ENCODE data around the gene IL6.
A peak's percentile ranks its signal among the peaks of the same experiment; 100 is the strongest.
"Not testable (repeated sequence)": the region's sequence is repeated elsewhere in the genome, so short reads cannot be mapped to it uniquely, and the experiment has no call there.

The IL6 gene

DNA sequence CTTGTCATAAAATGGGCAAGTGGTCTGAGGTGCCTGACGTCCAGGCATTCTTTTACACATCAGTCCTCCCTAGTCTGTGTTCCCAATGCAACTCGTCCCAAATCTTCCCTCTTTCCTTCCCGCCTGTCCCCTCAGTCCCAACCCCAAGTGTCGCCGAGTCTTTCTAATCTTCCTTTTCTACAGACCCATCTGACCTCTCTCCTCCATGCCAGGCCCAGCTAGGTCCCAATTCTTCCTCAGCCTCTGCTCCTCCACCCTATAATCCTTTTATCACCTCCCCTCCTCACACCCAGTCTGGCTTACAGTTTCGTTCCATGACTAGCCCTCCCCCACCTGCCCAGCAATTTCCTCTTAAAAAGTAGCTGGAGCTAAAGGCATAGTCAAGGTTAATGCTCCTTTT lies 22.3 kb upstream of the IL6 start:
- not testable (repeated sequence) for DNase-seq

DNA sequence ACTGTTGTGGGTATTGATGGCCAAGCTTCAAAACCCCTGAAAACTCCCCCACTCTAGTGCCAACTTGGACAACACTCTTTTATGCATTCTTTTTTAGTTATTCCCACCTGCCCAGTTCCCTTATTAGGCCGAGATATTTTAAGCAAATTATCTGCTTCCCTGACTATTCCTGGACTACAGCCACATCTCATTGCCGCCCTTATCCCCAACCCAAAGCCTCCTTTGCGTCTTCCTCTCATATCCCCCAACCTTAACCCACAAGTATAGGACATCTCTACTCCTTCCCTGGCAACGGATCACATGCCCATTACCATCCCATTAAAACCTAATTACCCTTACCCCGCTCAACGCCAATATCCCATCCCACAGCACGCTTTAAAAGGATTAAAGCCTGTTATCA lies 21.1 kb upstream of the IL6 start:
- not testable (repeated sequence) for DNase-seq

DNA sequence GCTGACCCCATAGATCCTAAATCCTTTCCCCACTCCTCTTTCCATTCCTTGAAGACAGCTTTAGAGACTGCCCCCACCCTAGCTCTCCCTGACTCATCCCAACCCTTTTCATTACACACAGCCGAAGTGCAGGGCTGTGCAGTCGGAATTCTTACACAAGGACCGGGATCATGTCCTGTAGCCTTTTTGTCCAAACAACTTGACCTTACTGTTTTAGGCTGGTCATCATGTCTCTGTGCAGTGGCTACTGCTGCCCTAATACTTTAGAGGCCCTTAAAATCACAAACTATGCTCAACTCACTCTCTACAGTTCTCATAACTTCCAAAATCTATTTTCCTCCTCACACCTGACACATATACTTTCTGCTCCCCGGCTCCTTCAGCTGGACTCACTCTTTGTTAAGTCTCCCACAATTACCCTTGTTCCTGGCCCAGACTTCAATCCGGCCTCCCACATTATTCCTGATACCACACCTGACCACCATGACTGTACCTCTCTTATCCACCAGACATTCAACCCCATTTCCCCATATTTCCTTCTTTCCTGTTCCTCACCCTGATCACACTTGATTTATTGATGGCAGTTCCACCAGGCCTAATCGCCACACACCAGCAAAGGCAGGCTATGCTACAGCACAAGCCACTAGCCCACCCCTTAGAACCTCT lies 19.8 kb upstream of the IL6 start:
- DNase-seq, result not testable (repeated sequence)

DNA sequence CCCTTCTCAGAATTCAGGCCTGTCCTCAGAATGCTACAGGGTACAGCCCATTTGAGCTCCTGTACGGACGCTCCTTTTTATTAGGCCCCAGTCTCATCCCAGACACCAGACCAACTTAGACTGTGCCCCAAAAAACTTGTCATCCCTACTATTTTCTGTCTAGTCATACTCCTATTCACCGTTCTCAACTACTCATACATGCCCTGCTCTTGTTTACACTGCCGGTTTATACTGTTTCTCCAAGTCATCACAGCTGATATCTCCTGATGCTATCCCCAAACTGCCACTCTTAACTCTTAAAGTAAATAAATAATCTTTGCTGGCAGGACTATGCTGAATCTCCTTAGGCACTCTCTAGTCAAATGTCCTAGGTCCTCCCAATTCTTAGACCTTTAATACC lies 18.8 kb upstream of the IL6 start:
- DNase-seq, result not testable (repeated sequence)

DNA sequence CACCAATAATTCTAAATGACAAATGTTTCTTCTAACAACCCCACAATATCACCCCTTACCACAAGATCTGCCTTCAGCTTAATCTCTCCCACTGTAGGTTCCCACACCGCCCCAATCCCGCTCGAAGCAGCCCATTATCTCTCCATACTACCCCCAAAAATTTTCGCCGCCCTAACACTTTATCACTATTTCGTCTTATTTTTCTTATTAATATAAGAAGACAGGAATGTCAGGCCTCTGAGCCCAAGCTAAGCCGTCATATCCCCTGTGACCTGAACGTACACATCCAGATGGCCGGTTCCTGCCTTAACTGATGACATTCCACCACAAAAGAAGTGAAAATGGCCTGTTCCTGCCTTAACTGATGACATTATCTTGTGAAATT lies 18.3 kb upstream of the IL6 start:
- DNase-seq, result not testable (repeated sequence)

DNA sequence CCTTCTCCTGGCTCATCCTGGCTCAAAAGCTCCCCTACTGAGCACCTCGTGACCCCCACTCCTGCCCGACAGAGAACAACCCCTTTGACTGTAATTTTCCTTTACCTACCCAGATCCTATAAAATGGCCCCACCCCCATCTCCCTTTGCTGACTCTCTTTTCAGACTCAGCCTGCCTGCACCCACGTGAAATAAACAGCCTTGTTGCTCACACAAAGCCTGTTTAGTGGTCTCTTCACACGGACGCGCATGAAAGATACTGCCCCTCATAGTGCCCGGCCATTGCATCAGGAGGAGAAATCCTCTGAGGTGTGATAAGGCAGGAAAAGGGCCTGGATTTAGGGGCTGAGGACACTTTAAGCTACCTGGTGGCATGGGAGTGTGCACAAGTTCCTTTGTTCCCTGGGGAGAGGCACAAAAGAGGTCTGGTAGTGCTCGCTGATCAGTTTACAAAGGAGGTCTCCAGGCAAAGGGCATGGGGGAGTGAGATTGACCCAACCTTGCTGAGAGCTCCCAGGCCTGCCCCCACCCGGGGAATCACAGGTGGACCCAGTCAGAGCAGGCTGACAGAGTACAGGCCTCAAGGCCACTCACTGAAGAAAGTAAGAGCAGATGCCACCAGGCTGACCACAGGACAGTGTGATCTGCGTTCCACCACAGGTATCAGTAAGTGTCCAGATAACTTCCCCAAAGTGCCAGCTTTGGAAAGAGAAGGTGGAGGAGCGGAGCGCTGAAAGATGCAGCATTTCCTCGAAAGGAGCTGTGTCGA lies 17.8 kb upstream of the IL6 start:
- DNase-seq, result not testable (repeated sequence)

DNA sequence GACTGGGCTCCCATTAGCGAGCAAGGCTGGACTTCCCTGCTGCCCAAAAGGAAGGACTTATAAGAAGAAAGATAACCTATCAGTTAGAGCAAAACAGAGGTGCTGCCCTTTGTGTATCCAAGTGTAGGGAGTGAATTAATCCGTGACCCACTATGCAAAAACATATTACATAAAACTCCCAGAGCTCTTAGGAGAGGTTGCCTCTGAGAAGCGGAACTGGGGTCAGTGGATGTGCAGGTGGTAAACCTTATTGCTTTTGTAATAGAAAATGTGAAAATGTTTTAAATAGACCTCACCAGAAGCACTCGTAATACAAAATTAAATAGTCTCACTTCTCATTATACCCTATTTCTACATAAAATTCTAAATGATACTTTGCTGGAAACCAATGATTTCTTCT lies 17.1 kb upstream of the IL6 start:
- DNase-seq, result peak in 1 of 2 donors; percentile 27

DNA sequence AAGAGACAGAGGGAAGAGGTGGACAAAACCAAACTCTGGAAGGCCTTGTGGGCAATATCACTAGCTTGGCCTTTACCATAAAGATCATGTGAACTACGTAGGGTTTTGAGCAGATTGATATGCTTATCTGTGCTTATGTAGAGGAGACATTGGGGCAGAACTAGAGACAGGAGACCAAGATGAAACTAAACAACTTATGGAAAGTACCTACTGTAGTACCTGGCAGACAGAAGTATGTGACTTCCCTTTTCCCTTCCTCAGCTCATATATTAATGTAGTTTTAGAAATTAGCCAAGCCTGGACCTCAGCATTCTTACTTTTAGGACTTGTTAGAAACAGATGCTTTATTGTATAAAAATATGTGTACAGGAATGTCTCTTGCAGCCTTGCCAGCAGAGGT lies 14.0 kb upstream of the IL6 start:
- no peak for DNase-seq

DNA sequence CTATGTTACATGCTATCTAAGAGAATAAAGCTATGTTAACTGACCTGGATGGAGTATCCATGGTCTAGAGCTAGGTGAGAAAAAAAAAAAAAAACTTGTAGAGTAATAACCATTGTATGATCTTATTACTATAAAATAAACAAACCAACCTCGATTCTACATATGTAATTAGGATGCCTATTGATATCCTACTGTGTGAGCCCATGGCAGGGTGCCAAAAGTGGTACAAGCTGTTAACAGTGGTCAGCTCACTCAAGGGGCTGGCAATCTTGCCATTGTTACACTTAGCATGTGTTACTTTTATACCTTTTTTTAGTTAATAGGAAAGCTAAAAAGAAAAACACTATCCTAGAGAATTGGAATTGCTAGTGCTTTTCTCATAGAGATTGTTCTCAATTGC lies 13.5 kb upstream of the IL6 start:
- DNase-seq, result no peak

DNA sequence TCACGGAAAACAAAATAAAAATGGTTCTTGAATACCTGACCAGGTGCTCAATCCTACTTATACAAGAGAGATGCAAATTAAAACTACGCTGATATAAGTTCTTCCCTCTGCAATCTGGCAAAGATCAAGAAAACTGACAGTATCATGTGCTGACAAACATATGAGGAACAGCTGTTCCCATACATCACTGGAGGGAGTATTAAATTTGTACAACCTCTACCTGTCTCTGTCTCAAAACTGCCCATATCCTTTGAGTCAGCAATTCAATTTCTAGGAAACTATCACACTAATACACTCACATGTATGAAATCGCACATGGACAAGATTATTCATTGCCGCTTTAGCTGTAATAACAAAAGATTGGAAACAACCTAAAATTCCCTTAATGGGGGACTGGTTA lies 11.0 kb upstream of the IL6 start:
- no peak for DNase-seq

DNA sequence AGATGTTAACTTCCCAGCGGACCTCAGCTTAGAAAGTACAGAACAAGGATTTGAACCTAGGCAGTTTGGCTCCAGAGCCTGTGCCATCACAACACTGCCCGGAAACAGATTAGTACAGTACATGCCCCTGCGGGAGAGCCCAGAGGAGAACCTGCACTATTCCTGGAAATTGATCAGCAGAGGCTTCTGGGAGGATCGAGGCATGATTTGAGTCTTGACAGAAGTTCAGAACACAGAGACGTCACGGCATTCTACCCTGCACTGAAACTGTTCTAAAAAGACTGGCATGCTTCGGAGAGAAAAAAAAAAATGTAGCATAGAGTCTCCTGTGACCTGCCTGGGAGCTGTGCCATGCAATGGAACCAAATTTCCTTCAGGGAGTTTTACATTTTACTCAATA lies 9.2 kb upstream of the IL6 start:
- DNase-seq, result no peak

DNA sequence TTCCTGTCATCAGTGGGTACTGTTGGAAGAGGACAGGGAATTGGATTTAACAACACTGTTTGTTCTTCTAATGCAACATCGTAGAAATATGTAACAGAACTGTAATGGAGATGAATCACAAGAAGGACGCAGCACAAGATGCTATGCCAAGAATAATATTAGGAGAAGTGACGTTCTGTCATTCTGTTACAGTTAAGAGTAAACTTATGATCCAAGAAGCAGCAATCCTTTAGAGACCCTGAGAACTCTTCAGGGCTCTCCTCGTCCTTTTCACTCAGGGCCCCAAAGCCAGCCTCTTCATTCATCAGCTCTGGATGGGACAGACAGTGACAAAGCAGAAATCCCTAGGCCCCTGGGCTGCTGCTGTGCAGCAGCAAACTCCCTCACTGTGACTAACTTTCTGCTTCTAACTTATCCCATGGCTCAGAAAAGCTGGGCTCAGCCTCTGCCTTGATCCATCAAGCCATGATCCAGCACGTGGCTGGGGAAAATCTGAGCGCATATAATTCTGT lies 8.7 kb upstream of the IL6 start:
- no peak for DNase-seq

DNA sequence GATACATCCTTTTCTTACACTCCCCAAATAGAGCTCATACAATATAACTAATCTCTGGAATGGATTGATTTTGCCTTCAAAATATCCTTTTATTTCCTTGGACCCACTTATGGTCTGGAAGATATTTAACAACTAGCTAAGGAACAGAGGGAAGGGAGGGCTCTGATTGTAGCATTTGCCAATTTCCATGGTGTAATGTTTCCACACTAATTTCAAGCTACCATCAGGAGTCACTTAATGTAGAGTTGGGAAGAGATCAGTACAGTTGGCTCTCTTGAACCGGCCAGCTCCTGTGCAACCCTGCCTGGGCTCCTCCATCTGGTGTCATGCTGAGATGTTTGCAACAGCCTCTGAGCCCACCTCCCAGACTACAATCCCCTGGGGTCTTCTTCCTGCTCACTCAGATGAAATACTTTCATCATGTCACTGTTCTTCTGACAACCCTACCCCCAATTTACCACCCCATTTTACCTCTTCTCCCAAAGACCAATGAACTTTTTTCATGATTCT lies 8.0 kb upstream of the IL6 start:
- DNase-seq, result no peak

DNA sequence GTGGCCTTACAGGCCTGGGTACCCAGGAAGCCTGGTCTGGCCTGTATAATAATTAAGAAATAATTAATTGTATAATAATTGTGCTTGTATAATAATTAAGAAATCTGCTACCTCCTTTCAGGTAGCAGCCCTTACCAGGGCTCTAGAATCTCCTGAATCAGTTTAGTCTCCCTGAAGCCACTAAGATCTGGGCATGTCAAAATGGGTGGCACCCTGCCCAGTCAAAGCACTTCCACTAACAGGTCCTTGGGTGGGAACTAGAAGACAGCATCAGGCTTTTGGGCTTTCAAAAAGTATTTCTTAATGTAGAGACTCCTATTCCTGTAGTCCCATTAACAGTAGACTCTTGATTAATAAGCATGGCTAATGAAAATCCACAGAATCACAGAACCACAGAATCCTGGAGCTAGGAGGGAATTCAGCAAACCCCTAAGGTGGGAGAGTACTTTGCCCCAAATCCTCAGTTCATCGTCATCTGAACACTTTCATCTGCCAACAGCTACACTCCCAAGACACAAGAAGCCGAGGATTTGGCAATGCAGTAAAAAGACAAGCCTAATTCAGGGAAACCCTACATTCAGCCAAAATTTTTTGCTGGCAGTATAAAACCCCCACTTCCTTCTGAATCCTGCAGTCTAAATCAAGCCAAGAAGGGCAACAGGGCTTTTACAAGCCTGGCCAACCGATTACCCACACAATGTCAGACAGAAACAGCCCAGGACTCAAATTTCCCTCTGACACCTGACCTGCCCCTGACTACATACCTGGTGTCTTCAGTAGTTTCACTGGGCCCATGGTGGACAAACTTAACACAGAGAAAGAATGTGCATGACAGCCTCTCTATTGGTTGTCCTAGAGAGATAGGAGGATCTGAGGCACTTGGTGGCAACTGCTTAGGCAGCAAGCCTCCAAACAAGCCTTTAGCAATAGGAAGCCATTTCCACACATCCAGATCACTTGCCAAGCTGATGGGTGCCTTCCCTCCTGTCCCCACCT lies 5.9 kb upstream of the IL6 start:
- DNase-seq, result no peak

DNA sequence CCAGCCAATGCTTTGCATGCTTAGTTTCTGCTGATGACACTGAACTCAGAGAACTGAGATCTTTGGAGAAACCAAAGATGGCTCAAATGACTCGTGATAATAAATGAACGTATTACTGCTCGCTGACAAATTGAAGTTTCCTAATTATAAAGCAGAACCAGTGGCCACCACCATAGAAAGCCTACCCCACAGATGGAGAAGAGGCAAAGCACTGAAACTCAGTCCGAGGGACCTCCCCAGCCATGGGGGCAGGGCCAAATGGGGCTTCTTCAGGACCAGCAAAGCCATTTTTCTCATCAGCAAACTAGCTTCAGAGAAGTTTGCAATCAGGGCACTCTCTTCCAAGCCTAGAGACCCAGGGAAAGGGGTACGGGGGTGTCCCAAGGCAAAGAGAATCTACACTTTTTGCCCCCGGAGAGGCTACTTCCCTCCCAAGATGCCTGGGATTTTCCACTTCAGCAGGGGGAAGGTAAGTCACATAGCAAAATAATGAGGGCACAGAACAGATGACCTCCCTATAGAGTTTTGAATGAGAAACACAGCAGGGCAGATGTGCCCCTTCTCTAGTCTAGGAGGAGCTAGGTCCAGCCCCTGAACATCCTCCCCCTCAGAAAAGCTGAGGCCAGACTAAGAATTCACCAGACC lies 4.3 kb upstream of the IL6 start:
- DNase-seq, result no peak

DNA sequence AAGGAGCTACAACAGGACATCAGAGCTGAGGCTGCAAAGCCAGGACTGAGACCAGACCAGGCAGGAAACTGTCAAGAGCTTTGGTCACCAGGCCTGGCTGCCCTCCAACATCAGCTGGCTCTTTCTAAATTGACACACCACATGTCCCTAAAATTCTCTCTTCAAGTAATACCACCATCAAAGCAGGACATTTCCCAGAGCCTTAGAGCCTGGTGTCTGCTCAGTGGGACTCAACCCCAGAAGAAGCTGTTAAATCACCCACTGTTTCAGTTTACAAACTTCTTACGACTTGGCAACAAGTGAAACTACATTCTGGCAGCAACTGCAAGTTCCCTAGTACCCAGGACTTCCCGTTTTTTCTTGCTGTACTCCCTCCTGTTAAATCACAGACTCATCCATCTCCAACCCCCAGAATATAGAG lies 3.8 kb upstream of the IL6 start:
- peak; percentile 4 to 28 for DNase-seq

DNA sequence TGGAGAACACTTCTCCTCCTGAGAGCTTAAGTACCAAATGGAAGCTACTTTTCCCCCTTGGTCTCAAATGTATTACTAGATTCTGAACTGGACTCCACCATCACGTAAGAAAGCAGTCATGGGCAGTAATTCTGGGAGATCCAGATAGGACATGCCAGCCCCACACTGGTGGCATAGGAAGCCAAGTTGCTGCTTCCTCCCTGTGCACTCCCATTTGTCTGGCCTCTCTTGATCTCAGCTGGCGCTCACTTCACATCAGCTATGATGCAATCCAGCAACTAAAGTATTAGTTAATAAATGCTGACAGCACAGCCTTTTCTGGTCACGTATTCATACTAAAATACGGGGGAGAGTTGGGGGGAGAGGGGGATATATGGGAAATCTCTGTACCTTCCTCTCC lies 3.4 kb upstream of the IL6 start:
- no peak for DNase-seq

DNA sequence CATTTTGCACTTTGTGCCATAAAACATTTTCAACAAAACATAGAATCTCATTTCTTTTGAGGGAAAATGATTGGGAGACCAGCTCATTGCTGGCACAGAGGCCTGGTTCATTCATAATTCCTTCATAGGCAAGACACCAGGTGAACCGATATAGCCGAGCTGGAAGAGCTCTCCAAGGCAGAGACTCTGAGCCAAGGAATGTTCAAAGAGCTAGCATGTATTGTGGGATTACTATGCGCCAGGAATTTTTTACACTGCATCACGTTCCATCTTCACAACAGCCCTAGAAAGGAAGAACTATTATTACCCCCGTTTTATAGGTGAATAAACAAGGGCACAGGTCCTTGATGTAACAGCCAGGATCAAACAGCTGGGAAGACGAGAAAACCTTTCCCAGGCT lies 2.1 kb upstream of the IL6 start:
- no peak for DNase-seq

DNA sequence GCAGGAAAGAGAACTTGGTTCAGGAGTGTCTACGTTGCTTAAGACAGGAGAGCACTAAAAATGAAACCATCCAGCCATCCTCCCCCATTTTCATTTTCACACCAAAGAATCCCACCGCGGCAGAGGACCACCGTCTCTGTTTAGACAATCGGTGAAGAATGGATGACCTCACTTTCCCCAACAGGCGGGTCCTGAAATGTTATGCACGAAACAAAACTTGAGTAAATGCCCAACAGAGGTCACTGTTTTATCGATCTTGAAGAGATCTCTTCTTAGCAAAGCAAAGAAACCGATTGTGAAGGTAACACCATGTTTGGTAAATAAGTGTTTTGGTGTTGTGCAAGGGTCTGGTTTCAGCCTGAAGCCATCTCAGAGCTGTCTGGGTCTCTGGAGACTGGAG lies 1.4 kb upstream of the IL6 start:
- DNase-seq, result no peak

DNA sequence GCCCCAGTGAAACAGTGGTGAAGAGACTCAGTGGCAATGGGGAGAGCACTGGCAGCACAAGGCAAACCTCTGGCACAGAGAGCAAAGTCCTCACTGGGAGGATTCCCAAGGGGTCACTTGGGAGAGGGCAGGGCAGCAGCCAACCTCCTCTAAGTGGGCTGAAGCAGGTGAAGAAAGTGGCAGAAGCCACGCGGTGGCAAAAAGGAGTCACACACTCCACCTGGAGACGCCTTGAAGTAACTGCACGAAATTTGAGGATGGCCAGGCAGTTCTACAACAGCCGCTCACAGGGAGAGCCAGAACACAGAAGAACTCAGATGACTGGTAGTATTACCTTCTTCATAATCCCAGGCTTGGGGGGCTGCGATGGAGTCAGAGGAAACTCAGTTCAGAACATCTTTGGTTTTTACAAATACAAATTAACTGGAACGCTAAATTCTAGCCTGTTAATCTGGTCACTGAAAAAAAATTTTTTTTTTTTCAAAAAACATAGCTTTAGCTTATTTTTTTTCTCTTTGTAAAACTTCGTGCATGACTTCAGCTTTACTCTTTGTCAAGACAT lies 574 bp upstream of the IL6 start:
- peak; percentile 53 to 67 for DNase-seq

DNA sequence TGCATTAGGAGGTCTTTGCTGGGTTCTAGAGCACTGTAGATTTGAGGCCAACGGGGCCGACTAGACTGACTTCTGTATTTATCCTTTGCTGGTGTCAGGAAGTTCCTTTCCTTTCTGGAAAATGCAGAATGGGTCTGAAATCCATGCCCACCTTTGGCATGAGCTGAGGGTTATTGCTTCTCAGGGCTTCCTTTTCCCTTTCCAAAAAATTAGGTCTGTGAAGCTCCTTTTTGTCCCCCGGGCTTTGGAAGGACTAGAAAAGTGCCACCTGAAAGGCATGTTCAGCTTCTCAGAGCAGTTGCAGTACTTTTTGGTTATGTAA lies 675 bp downstream of the IL6 start:
- no peak for DNase-seq

DNA sequence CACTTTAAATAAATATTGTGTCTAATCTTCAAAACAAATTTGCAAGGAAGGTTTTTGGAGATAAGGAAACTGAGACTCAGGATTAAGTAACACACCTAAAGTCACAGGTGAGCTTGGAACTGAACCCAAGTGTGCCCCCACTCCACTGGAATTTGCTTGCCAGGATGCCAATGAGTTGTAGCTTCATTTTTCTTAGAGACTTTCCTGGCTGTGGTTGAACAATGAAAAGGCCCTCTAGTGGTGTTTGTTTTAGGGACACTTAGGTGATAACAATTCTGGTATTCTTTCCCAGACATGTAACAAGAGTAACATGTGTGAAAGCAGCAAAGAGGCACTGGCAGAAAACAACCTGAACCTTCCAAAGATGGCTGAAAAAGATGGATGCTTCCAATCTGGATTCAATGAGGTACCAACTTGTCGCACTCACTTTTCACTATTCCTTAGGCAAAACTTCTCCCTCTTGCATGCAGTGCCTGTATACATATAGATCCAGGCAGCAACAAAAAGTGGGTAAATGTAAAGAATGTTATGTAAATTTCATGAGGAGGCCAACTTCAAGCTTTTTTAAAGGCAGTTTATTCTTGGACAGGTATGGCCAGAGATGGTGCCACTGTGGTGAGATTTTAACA lies 1.5 kb downstream of the IL6 start:
- peak in 1 of 2 donors; percentile 46 for DNase-seq
